T-cell (primary cell): ENCODE results near the gene DCAF5. TPM values are rescaled to one million over a fixed set of nuclear protein-coding genes. Genes with fewer than 3 reads are reported as not detected.

Experiments used
- ATAC-seq, 4 experiments: fragments of 200-7000 bp in 3 of 4; fragments of 150-1000 bp in 1 of 4; cut with Tn5 transposase; replicated peaks in 1 of 4; 1 replicate in 3 of 4; 2 replicates in 1 of 4; pipeline ENCODE4 v1.10.0; 2021; ENCODE audit warnings: moderate library complexity in 3 of 4, mild to moderate bottlenecking in 2 of 4, moderate number of reproducible peaks in 1 of 4
- CTCF ChIA-PET, 2 donors: fragments of 300-600 bp; sonication (Branson Sonifier 250); formaldehyde crosslinking; loops; one replicate each; lab custom pipeline; 2022; ENCODE audit warnings: antibody characterized with exemption in 2 of 2; lab: Charles Lee
- POLR2A ChIA-PET, 2 donors: fragments of 300-600 bp; sonication (Branson Sonifier 250); formaldehyde crosslinking; loops; one replicate each; lab custom pipeline; 2022; ENCODE audit warnings: antibody characterized with exemption in 2 of 2; lab: Charles Lee
- DNase-seq, 35 experiments: peaks; one replicate each; pipeline versions ENCODE4 v3.0.0 to v3.0.0-alpha.2; 2013 to 2023
- H3K27ac ChIP-seq: one replicate; pipeline ENCODE4 v1.5.1; 2013; ENCODE audit warnings: low read length
- H3K27me3 ChIP-seq, 2 experiments: replicated peaks in 1 of 2; 1 replicate in 1 of 2; 2 replicates in 1 of 2; pipeline versions ENCODE4 v1.6.1 to v1.7.0; 2013; ENCODE audit warnings: low read length in 1 of 2, mixed read lengths in 1 of 2; ENCODE audit not compliant: control insufficient read depth in 2 of 2, insufficient read depth in 2 of 2; ENCODE audit errors: extremely low read depth in 1 of 2
- H3K36me3 ChIP-seq, 2 donors: 1 replicate in 1 of 2; 2 replicates in 1 of 2; pipeline versions ENCODE4 v1.6.1 to v1.7.0; 2013; ENCODE audit warnings: low read length in 1 of 2; ENCODE audit not compliant: control insufficient read depth in 2 of 2, insufficient read depth in 1 of 2; ENCODE audit errors: extremely low read depth in 1 of 2
- H3K4me1 ChIP-seq, 2 experiments: 1 replicate in 1 of 2; 2 replicates in 1 of 2; pipeline versions ENCODE4 v1.6.1 to v1.7.0; 2013; ENCODE audit warnings: low read length in 2 of 2, mixed read lengths in 1 of 2; ENCODE audit not compliant: insufficient read depth in 2 of 2, control insufficient read depth in 1 of 2; ENCODE audit errors: extremely low read depth in 1 of 2
- H3K4me3 ChIP-seq, 2 donors: 1 replicate in 1 of 2; 2 replicates in 1 of 2; pipeline versions ENCODE4 v1.5.1 to v1.7.0; 2013; ENCODE audit warnings: mild to moderate bottlenecking in 2 of 2, low read length in 1 of 2, moderate library complexity in 1 of 2; ENCODE audit not compliant: control insufficient read depth in 1 of 2; ENCODE audit errors: extremely low read depth in 1 of 2
- H3K9me3 ChIP-seq: 2 replicates; pipeline ENCODE4 v1.7.0; 2013
- H3K27ac Mint-ChIP-seq, 2 donors: one replicate each; pipeline ENCODE4 v1.8.0; 2020 to 2021; ENCODE audit warnings: mild to moderate bottlenecking in 2 of 2, mixed read lengths in 2 of 2
- H3K27me3 Mint-ChIP-seq, 2 donors: one replicate each; pipeline ENCODE4 v1.8.0; 2021 to 2022; ENCODE audit warnings: mixed read lengths in 2 of 2
- H3K36me3 Mint-ChIP-seq: one replicate; pipeline ENCODE4 v1.8.0; 2021; ENCODE audit warnings: mixed read lengths
- H3K4me1 Mint-ChIP-seq, 3 donors: one replicate each; pipeline ENCODE4 v1.8.0; 2020 to 2022; ENCODE audit warnings: mixed read lengths in 3 of 3, mild to moderate bottlenecking in 1 of 3
- H3K4me3 Mint-ChIP-seq, 3 donors: one replicate each; pipeline ENCODE4 v1.8.0; 2020 to 2022; ENCODE audit warnings: mild to moderate bottlenecking in 3 of 3, mixed read lengths in 3 of 3, moderate library complexity in 3 of 3
- H3K9me3 Mint-ChIP-seq, 3 donors: one replicate each; pipeline ENCODE4 v1.8.0; 2020 to 2022; ENCODE audit warnings: mixed read lengths in 3 of 3
- WGBS: methylation state at CpG from one replicate; pipeline ENCODE4 v1.1.5; 2013; ENCODE audit warnings: missing lambda C conversion rate; ENCODE audit not compliant: insufficient coverage; 5-methylcytosine and 5-hydroxymethylcytosine counted together
- total RNA-seq, 35 experiments: library from RNA in 6 of 35; stranded (reverse) in 6 of 35; fragments of 120-200 nt in 1 of 35; gene quantifications; one replicate each; pipeline versions ENCODE4 v1.2.1 to v1.2.4 and lab custom pipeline; 2013 to 2026

Gene DCAF5
- total RNA-seq, 5 donors from 2014 or later (not counting 1 experiment from before 2014, with no cell fraction given): 60.3 to 80.8 (median 64.2) TPM

GRCh38 chr14:69151458-69152180, 1.3 kb downstream of the DCAF5 start:
- DNase-seq: peak; percentile 48 to 84 (median 68)
- Histone ChIP-seq H3K36me3 (peaks cover 5 to 17% of the 10 kb centered on the region in 2 donors), H3K4me1 (peaks cover 20 to 23% of the 10 kb centered on the region in 2 experiments), H3K4me3 (peak overlapping the region; percentile 75 to 97), H3K27me3 (no peaks in the 10 kb centered on the region), H3K9me3 (no peaks in the 10 kb centered on the region), H3K27ac (peak overlapping the region; percentile 64)
- Mint-ChIP-seq H3K27ac (peak overlapping the region; percentile 90 to 92), H3K27me3 (no peaks in the 10 kb centered on the region), H3K4me3 (peak overlapping the region; percentile 86 to 93 (median 89)), H3K9me3 (no peaks in the 10 kb centered on the region), H3K4me1 (peaks cover 51 to 55% (median 51%) of the 10 kb centered on the region in 3 donors), H3K36me3 (peaks cover 19% of the 10 kb centered on the region)
- CTCF ChIA-PET: interaction anchor here (0.6 to 2.8 kb wide), 9 partner anchors 19 to 1205 kb away, joined by 3 to 16 read pairs (median 5); partner anchors contain the start of gene ERH (in 1 of the 2)
- under 1% methylated on average over 47 of the region's 57 CpGs for WGBS
- ATAC-seq: peak; percentile 42 to 53 (median 48)
- POLR2A ChIA-PET: interaction anchor here (0.5 to 1.0 kb wide), 4 partner anchors 9 to 646 kb away, joined by 3 to 8 read pairs (median 3); no protein-coding TSS in a partner anchor

- H3K36me3 Mint-ChIP-seq: peaks cover 27% of the 10 kb centered on the region
- no peaks in the 10 kb centered on the region for H3K9me3 Mint-ChIP-seq
- peaks cover 5 to 22% of the 10 kb centered on the region in 2 donors for H3K36me3 ChIP-seq
- H3K4me3 ChIP-seq: no peak overlapping the region
- H3K27me3 Mint-ChIP-seq: no peaks in the 10 kb centered on the region
- no peak for ATAC-seq
- no peak overlapping the region for H3K27ac ChIP-seq
- no peaks in the 10 kb centered on the region for H3K27me3 ChIP-seq
- POLR2A ChIA-PET: no interaction called here
- H3K4me1 ChIP-seq: peaks cover 20 to 23% of the 10 kb centered on the region in 2 experiments
- H3K4me3 Mint-ChIP-seq: peak overlapping the region; percentile 83 to 89 (median 86)
- H3K27ac Mint-ChIP-seq: no peak overlapping the region
- WGBS: 100% methylated on average over 1 of the region's 2 CpGs
- H3K4me1 Mint-ChIP-seq: peaks cover 64 to 66% (median 65%) of the 10 kb centered on the region in 3 donors
- CTCF ChIA-PET: interaction anchor here (0.6 to 2.8 kb wide), 4 partner anchors 17 to 1267 kb away, joined by 3 to 16 read pairs (median 8); no protein-coding TSS in a partner anchor
- no peak for DNase-seq
- H3K9me3 ChIP-seq: no peaks in the 10 kb centered on the region
Measured at GRCh38 chr14:69149461-69150244, 3.3 kb downstream of the DCAF5 start.

GRCh38 chr14:69142101-69142500, 10.8 kb downstream of the DCAF5 start:
- 94% methylated on average over 4 of the region's 5 CpGs for WGBS
- Mint-ChIP-seq H3K27me3 (no peaks in the 10 kb centered on the region), H3K36me3 (peaks cover 23% of the 10 kb centered on the region), H3K9me3 (no peaks in the 10 kb centered on the region), H3K27ac (no peak overlapping the region), H3K4me3 (no peak overlapping the region), H3K4me1 (peaks cover 70 to 78% (median 71%) of the 10 kb centered on the region in 3 donors)
- DNase-seq: no peak
- peaks cover 0 to 24% of the 10 kb centered on the region in 2 donors for H3K36me3 ChIP-seq
- ChIA-PET POLR2A (no interaction called here), CTCF (interaction anchor here in 1 of 2 donors (0.5 kb wide), 1 partner anchor 484 kb away, joined by 3 read pairs; no protein-coding TSS in a partner anchor)
- H3K4me3 ChIP-seq: no peak overlapping the region
- ATAC-seq: no peak
- H3K27me3 ChIP-seq: no peaks in the 10 kb centered on the region
- peaks cover under 1 to 8% of the 10 kb centered on the region in 2 experiments for H3K4me1 ChIP-seq
- H3K27ac ChIP-seq: no peak overlapping the region
- H3K9me3 ChIP-seq: no peaks in the 10 kb centered on the region

- Histone ChIP-seq H3K9me3 (no peaks in the 10 kb centered on the region), H3K4me1 (peaks cover 0 to 8% of the 10 kb centered on the region in 2 experiments), H3K27ac (no peak overlapping the region), H3K4me3 (no peak overlapping the region), H3K27me3 (no peaks in the 10 kb centered on the region), H3K36me3 (peaks cover 0 to 23% of the 10 kb centered on the region in 2 donors)
- no peak for DNase-seq
- H3K4me3 Mint-ChIP-seq: no peak overlapping the region
- 100% methylated on average over 1 of the region's 1 CpG for WGBS
- ChIA-PET CTCF (interaction anchor here (0.6 to 1.0 kb wide), 3 partner anchors 12 to 373 kb away, joined by 6 to 8 read pairs (median 7); no protein-coding TSS in a partner anchor), POLR2A (interaction anchor here in 1 of 2 donors (0.6 kb wide), 1 partner anchor 1658 kb away, joined by 4 read pairs; no protein-coding TSS in a partner anchor)
- H3K36me3 Mint-ChIP-seq: peaks cover 23% of the 10 kb centered on the region
- H3K27me3 Mint-ChIP-seq: no peaks in the 10 kb centered on the region
- no peak for ATAC-seq
- H3K27ac Mint-ChIP-seq: no peak overlapping the region
- peaks cover 66 to 75% (median 68%) of the 10 kb centered on the region in 3 donors for H3K4me1 Mint-ChIP-seq
- H3K9me3 Mint-ChIP-seq: no peaks in the 10 kb centered on the region
Measured at GRCh38 chr14:69141550-69141949, 11.4 kb downstream of the DCAF5 start.

- H3K4me3 Mint-ChIP-seq: no peak overlapping the region
- H3K4me1 Mint-ChIP-seq: peaks cover 56 to 77% (median 66%) of the 10 kb centered on the region in 3 donors
- H3K36me3 ChIP-seq: peaks cover 0 to 19% of the 10 kb centered on the region in 2 donors
- ChIA-PET CTCF (interaction anchor here in 1 of 2 donors (0.7 to 0.9 kb wide), 2 partner anchors 14 to 102 kb away, joined by 3 to 5 read pairs; no protein-coding TSS in a partner anchor), POLR2A (interaction anchor here in 1 of 2 donors (0.6 kb wide), 1 partner anchor 154 kb away, joined by 7 read pairs; no protein-coding TSS in a partner anchor)
- ATAC-seq: no peak
- H3K27me3 Mint-ChIP-seq: no peaks in the 10 kb centered on the region
- no peaks in the 10 kb centered on the region for H3K27me3 ChIP-seq
- H3K27ac Mint-ChIP-seq: no peak overlapping the region
- peaks cover 15% of the 10 kb centered on the region for H3K36me3 Mint-ChIP-seq
- H3K27ac ChIP-seq: no peak overlapping the region
- DNase-seq: no peak
- H3K9me3 Mint-ChIP-seq: no peaks in the 10 kb centered on the region
- peaks cover 0 to 8% of the 10 kb centered on the region in 2 experiments for H3K4me1 ChIP-seq
- no CpG with 5 or more reads among the region's 7 CpGs for WGBS
- H3K9me3 ChIP-seq: no peaks in the 10 kb centered on the region
- H3K4me3 ChIP-seq: no peak overlapping the region
Measured at GRCh38 chr14:69139743-69140142, 13.2 kb downstream of the DCAF5 start.
